Measurements from ENCODE around the gene GRPR.
"Not testable (repeated sequence)": the region's sequence is repeated elsewhere in the genome, so short reads cannot be mapped to it uniquely, and the experiment has no call there.

The GRPR gene

GRCh38 chrX:16155581-16156096 is 32.3 kb downstream of the GRPR start:
- DNase-seq (ENCODE audit: extremely low read depth, low read depth), result no peak
- H3K4me3 ChIP-seq (replicated peaks; ENCODE audit: low read depth, low read length), result no peak overlapping the region
- TF ChIP-seq, protein P1, sequence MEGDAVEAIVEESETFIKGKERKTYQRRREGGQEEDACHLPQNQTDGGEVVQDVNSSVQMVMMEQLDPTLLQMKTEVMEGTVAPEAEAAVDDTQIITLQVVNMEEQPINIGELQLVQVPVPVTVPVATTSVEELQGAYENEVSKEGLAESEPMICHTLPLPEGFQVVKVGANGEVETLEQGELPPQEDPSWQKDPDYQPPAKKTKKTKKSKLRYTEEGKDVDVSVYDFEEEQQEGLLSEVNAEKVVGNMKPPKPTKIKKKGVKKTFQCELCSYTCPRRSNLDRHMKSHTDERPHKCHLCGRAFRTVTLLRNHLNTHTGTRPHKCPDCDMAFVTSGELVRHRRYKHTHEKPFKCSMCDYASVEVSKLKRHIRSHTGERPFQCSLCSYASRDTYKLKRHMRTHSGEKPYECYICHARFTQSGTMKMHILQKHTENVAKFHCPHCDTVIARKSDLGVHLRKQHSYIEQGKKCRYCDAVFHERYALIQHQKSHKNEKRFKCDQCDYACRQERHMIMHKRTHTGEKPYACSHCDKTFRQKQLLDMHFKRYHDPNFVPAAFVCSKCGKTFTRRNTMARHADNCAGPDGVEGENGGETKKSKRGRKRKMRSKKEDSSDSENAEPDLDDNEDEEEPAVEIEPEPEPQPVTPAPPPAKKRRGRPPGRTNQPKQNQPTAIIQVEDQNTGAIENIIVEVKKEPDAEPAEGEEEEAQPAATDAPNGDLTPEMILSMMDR (IDR thresholded peaks at IDR 0.05; ENCODE audit: low read depth, low read length, missing control alignments), result no peak

DNA sequence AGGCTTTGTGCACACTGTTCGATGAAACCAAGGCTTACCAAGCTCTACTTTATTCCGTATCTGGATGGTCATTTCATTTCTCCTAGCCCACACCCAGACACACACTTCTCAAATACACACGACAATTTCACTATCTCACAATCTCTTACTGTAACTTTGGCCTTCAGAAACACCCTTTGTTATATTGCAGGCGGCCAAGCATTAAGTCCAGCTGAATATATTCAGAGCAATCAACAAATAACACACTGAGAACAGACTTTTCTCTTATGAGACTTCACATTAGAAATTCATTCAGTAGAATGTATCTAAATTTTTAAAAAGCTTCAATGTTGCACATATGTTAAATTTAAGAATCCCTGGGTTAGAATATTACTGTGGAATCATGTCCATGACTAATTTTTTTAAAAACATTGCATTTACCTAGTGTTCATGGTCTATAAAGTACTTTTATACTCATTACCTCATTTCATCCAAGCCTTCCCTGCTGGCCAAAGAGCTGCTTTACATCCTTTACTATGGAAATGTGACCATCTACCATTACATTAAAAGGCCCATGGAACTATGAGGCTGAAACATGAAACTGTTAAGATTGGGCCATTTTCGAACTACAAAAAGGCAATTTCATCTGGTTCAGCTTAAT is 33.4 kb downstream of the GRPR start:
- TF ChIP-seq, protein P1 (IDR thresholded peaks at IDR 0.05; ENCODE audit: low read depth, low read length, missing control alignments), result no peak
- no peak overlapping the region for H3K4me3 ChIP-seq (replicated peaks; ENCODE audit: low read depth, low read length)
- DNase-seq (ENCODE audit: extremely low read depth, low read depth), result no peak

DNA sequence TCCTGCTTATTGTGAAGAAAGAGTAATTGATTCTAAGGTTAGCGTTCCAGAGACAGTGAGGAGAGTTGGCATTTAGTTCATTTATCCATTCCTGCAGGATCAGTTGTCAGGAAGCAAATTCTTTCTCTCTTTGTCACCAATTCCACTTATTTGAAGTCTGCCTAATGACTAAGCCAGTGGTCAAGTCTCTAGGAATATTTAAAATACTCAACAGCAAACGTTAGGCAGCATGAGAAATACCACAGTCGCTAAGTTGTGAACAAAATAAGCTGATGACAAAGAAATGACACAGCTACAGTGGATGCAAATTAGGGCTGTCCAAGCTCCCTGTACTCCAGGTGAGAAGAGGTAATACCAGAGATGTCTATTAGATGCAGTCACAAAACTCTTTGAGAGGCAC is 37.4 kb downstream of the GRPR start:
- peak; percentile 24 for DNase-seq (ENCODE audit: extremely low read depth, low read depth)
- no peak overlapping the region for H3K4me3 ChIP-seq (replicated peaks; ENCODE audit: low read depth, low read length)
- TF ChIP-seq, protein P1 (IDR thresholded peaks at IDR 0.05; ENCODE audit: low read depth, low read length, missing control alignments), result no peak

- DNase-seq (ENCODE audit: extremely low read depth, low read depth); H3K4me3 ChIP-seq (replicated peaks; ENCODE audit: low read depth, low read length): not testable (repeated sequence)
These were observed 37.8 kb downstream of the GRPR start for GRCh38 chrX:16161173-16161572.

- H3K4me3 ChIP-seq (replicated peaks; ENCODE audit: low read depth, low read length), result no peak overlapping the region
- TF ChIP-seq, protein P1 (IDR thresholded peaks at IDR 0.05; ENCODE audit: low read depth, low read length, missing control alignments), result no peak
- DNase-seq (ENCODE audit: extremely low read depth, low read depth), result no peak
These were observed 39.0 kb downstream of the GRPR start for GRCh38 chrX:16162391-16162790.

- no peak for DNase-seq (ENCODE audit: extremely low read depth, low read depth)
- TF ChIP-seq, protein P1 (IDR thresholded peaks at IDR 0.05; ENCODE audit: low read depth, low read length, missing control alignments), result no peak
- no peak overlapping the region for H3K4me3 ChIP-seq (replicated peaks; ENCODE audit: low read depth, low read length)
These were observed 41.4 kb downstream of the GRPR start for GRCh38 chrX:16164748-16165147.

GRCh38 chrX:16167181-16167580 is 43.8 kb downstream of the GRPR start, which contains the start of gene MAGEB17:
Gene MAGEB17, plus strand, starts transcription at chrX:16167481. Its CDS starts 2,902 bp downstream, at chrX:16170383.
- TF ChIP-seq, protein P1 (IDR thresholded peaks at IDR 0.05; ENCODE audit: low read depth, low read length, missing control alignments), result no peak
- no peak within 1 kb of the TSS for H3K4me3 ChIP-seq (replicated peaks; ENCODE audit: low read depth, low read length)
- no peak for DNase-seq (ENCODE audit: extremely low read depth, low read depth)
